GM23338 (cell line): ENCODE results near the gene SPIRE1.

Experiments used
- CTCF ChIP-seq, 2 experiments: fragments of 200-600 bp in 1 of 2; sonication (generic) in 1 of 2; conservative IDR thresholded peaks; 2 replicates each; pipeline versions ENCODE4 v1.5.1 to v1.6.1; 2016 to 2017; ENCODE audit warnings: antibody characterized with exemption in 2 of 2, low read depth in 2 of 2, mild to moderate bottlenecking in 2 of 2, moderate library complexity in 1 of 2
- ETS1 ChIP-seq: IDR thresholded peaks from 2 replicates; pipeline ENCODE4 v1.6.1; 2016; ENCODE audit warnings: antibody characterized with exemption
- EZH2 ChIP-seq: fragments of 200-600 bp; sonication (generic); IDR thresholded peaks from one replicate; pipeline ENCODE4 v1.8.0; 2017; ENCODE audit warnings: antibody characterized with exemption, mild to moderate bottlenecking, low read depth; ENCODE audit not compliant: unreplicated experiment

- TF ChIP-seq CTCF (conservative IDR thresholded peaks at IDR 0.05; ENCODE audit: low read depth in 2 of 2), result no peak
- no peak for TF ChIP-seq ETS1
- TF ChIP-seq EZH2, result no peak
Measured at GRCh38 chr18:12464731-12465130, 193.2 kb downstream of the SPIRE1 start.
